Measurements from ENCODE around the gene DNAH10. TPM values are rescaled to one million over a fixed set of nuclear protein-coding genes. Genes with fewer than 3 reads are reported as not detected.

DNAH10 gene
- total and polyA plus RNA-seq, 11 donors = 0.04 to 0.45 (median 0.23) TPM; not detected in 4

GRCh38 chr12:123772074-123772473 is 10.0 kb downstream of the DNAH10 start:
- H3K27ac ChIP-seq = no peak overlapping the region
- 75 to 85% (median 79%) methylated on average over 5 of the region's 5 CpGs for WGBS, 4 donors
- no peaks in the 10 kb centered on the region for H3K4me1 ChIP-seq
- DNase-seq = no peak
- no peaks in the 10 kb centered on the region for H3K36me3 ChIP-seq
- H3K4me3 ChIP-seq = no peak overlapping the region
- TF ChIP-seq POLR2A (IDR thresholded peaks at IDR 0.05) = no peak
- no peak for TF ChIP-seq CTCF (IDR thresholded peaks at IDR 0.05)
- intact Hi-C loops (cut with DNase I) = no loop called here
- ATAC-seq = no peak
- H3K27me3 ChIP-seq = peaks cover 0 to 2% (median 0%) of the 10 kb centered on the region in 9 donors
- peaks cover 0 to 3% (median 0%) of the 10 kb centered on the region in 12 donors for H3K9me3 ChIP-seq

GRCh38 chr12:123773375-123773774 is 11.3 kb downstream of the DNAH10 start:
- peaks cover 0 to 3% (median 0%) of the 10 kb centered on the region in 12 donors for H3K9me3 ChIP-seq
- no peak for ATAC-seq
- intact Hi-C loops (cut with DNase I) = no loop called here
- WGBS, 4 donors = 17 to 60% (median 39%) methylated on average over 1 of the region's 1 CpG
- peaks cover 0 to 2% (median 0%) of the 10 kb centered on the region in 9 donors for H3K27me3 ChIP-seq
- no peaks in the 10 kb centered on the region for H3K4me1 ChIP-seq
- no peak overlapping the region for H3K4me3 ChIP-seq
- H3K36me3 ChIP-seq = no peaks in the 10 kb centered on the region
- DNase-seq = no peak
- no peak overlapping the region for H3K27ac ChIP-seq
- no peak for TF ChIP-seq CTCF (IDR thresholded peaks at IDR 0.05)
- TF ChIP-seq POLR2A (IDR thresholded peaks at IDR 0.05) = no peak

- Histone ChIP-seq H3K36me3 (no peaks in the 10 kb centered on the region), H3K9me3 (peaks cover 0 to 10% (median 0%) of the 10 kb centered on the region in 12 donors), H3K4me3 (no peak overlapping the region), H3K4me1 (no peaks in the 10 kb centered on the region), H3K27ac (no peak overlapping the region), H3K27me3 (no peaks in the 10 kb centered on the region)
- TF ChIP-seq CTCF (IDR thresholded peaks at IDR 0.05) (no peak), POLR2A (IDR thresholded peaks at IDR 0.05) (no peak)
- ATAC-seq (no peak), DNase-seq (no peak)
- intact Hi-C loops (cut with DNase I) = no loop called here
Observed at GRCh38 chr12:123779551-123779950, 17.4 kb downstream of the DNAH10 start.

- intact Hi-C loops (cut with DNase I) = no loop called here
- no peak for ATAC-seq
- TF ChIP-seq POLR2A (IDR thresholded peaks at IDR 0.05) (no peak), CTCF (IDR thresholded peaks at IDR 0.05) (no peak)
Observed at GRCh38 chr12:123782997-123783792, 21.1 kb downstream of the DNAH10 start.

More at GRCh38 chr12:123782997-123783792, 21.1 kb downstream of the DNAH10 start:
- Histone ChIP-seq H3K4me1 (no peaks in the 10 kb centered on the region), H3K9me3 (peaks cover 0 to 10% (median 0%) of the 10 kb centered on the region in 12 donors), H3K27me3 (no peaks in the 10 kb centered on the region), H3K36me3 (no peaks in the 10 kb centered on the region), H3K4me3 (no peak overlapping the region), H3K27ac (no peak overlapping the region)
- no peak for DNase-seq
- WGBS, 4 donors = 70 to 79% (median 72%) methylated on average over 10 of the region's 10 CpGs
